Adrenal gland (tissue), 12 donors: ENCODE data around the gene PLP2. TPM values are rescaled to one million over a fixed set of nuclear protein-coding genes. Genes with fewer than 3 reads are reported as not detected.
A peak's percentile ranks its signal among the peaks of the same experiment; 100 is the strongest.

Experiments
- DNase-seq, 7 donors: peaks; one replicate each; pipeline ENCODE4 v3.0.0-alpha.2; 2019 to 2020
- H3K27ac ChIP-seq, 5 donors: fragments of 200-600 bp; sonication (generic) in 4 of 5; 1 replicate in 3 of 5; 2 replicates in 2 of 5; pipeline versions ENCODE4 v1.5.1 to v1.8.0; 2016 to 2020; ENCODE audit warnings: mild to moderate bottlenecking in 1 of 5
- H3K27me3 ChIP-seq: fragments of 200-600 bp; 2 replicates; pipeline ENCODE4 v1.8.0; 2021
- H3K36me3 ChIP-seq, 2 donors: fragments of 200-600 bp; replicated peaks in 1 of 2; 1 replicate in 1 of 2; 2 replicates in 1 of 2; pipeline versions ENCODE4 v1.5.1 to v1.8.0; 2018 to 2022
- H3K4me1 ChIP-seq, 2 donors: fragments of 200-600 bp; replicated peaks in 1 of 2; 1 replicate in 1 of 2; 2 replicates in 1 of 2; pipeline versions ENCODE4 v1.5.1 to v1.8.0; 2018 to 2021
- H3K4me3 ChIP-seq, 4 donors: fragments of 200-600 bp; sonication (generic) in 3 of 4; one replicate each; pipeline ENCODE4 v1.5.1; 2016 to 2018
- H3K9me3 ChIP-seq, 3 donors: fragments of 200-600 bp; sonication (generic) in 1 of 3; replicated peaks in 1 of 3; 1 replicate in 2 of 3; 2 replicates in 1 of 3; pipeline versions ENCODE4 v1.5.1 to v1.8.0; 2016 to 2021
- POLR2A ChIP-seq, 2 donors: fragments of 450-650 bp; IDR thresholded peaks; one replicate each; pipeline ENCODE4 v1.6.1; 2017; ENCODE audit warnings: antibody characterized with exemption in 2 of 2, mild to moderate bottlenecking in 2 of 2, moderate library complexity in 1 of 2
- WGBS, 4 donors: extraction: QIAGEN DNeasy Blood & Tissue Kit in 2 of 4; methylation state at CpG; one replicate each; pipeline versions ENCODE4 v1.1.5 to v1.1.7; 2013 to 2017; 5-methylcytosine and 5-hydroxymethylcytosine counted together
- intact Hi-C, 2 donors: fragments of 100-400 bp; cut with DNase I; formaldehyde crosslinking; loops; one replicate each; pipeline versions ENCODE4 v1.14.1 to v1.15.0; 2022 to 2023
- polyA plus RNA-seq, 3 donors: library from polyadenylated mRNA; stranded (reverse); fragments of 200-250 nt in 2 of 3; fragments of 350-450 nt in 1 of 3; fragmentation: Illumina TruSeq in 1 of 3; extraction: RNeasy Lipid Tissue Mini Kit (QIAGEN cat#74804) in 1 of 3; gene quantifications; one replicate each; pipeline ENCODE4 v1.2.3, GENCODE V29; 2013 to 2014
- total RNA-seq, 9 donors: library from RNA; depleted of rRNA in 4 of 9; stranded (reverse); fragments of >200 nt in 4 of 9; fragments of 120-200 nt in 1 of 9; fragmentation: NEBNext Ultra II Directional in 1 of 9; extraction: Animal tissue kit (Norgen Biotek cat#: 25700) in 1 of 9; gene quantifications; one replicate each; pipeline versions ENCODE4 v1.1.0 to v1.2.4, GENCODE V29; 2013 to 2023
- TF ChIP-seq, protein P1 (sequence below), 6 experiments: fragments of 450-650 bp in 4 of 6; fragments of 200-600 bp in 2 of 6; sonication (generic) in 1 of 6; IDR thresholded peaks; 1 replicate in 5 of 6; 2 replicates in 1 of 6; pipeline versions ENCODE4 v1.5.1 to v1.8.0; 2016 to 2021; ENCODE audit warnings: antibody characterized with exemption in 6 of 6, mild to moderate bottlenecking in 2 of 6, moderate library complexity in 1 of 6
- donor health status: healthy with polysubstance abuse.
- donor health status: Bipolar disorder and iron deficiency.
- donor health status: DM: yes; HTN: yes; CAD: no.
- donor health status: DM: no; HTN: no; CAD: no.
- donor health status: DM: no; HTN: no; CAD: no.
- donor health status: DM: yes; HTN: yes; CAD: no.

The PLP2 gene
- total and polyA plus RNA-seq, 12 donors: 52.1 to 724 (median 177) TPM

GRCh38 chrX:49155243-49155899, 16.3 kb upstream of the PLP2 start:
- TF ChIP-seq, protein P1, sequence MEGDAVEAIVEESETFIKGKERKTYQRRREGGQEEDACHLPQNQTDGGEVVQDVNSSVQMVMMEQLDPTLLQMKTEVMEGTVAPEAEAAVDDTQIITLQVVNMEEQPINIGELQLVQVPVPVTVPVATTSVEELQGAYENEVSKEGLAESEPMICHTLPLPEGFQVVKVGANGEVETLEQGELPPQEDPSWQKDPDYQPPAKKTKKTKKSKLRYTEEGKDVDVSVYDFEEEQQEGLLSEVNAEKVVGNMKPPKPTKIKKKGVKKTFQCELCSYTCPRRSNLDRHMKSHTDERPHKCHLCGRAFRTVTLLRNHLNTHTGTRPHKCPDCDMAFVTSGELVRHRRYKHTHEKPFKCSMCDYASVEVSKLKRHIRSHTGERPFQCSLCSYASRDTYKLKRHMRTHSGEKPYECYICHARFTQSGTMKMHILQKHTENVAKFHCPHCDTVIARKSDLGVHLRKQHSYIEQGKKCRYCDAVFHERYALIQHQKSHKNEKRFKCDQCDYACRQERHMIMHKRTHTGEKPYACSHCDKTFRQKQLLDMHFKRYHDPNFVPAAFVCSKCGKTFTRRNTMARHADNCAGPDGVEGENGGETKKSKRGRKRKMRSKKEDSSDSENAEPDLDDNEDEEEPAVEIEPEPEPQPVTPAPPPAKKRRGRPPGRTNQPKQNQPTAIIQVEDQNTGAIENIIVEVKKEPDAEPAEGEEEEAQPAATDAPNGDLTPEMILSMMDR (IDR thresholded peaks at IDR 0.05): no peak
- no peak for TF ChIP-seq POLR2A (IDR thresholded peaks at IDR 0.05)
- H3K4me1 ChIP-seq: no peaks in the 10 kb centered on the region
- H3K4me3 ChIP-seq: peak overlapping the region in 2 of 4 donors; percentile 14 to 64
- intact Hi-C loops: loop anchor here in 1 of 2 donors (5.0 kb wide), 1 partner anchor 37 kb away; no protein-coding TSS in a partner anchor
- H3K27ac ChIP-seq: peak overlapping the region; percentile 59 to 99 (median 89)
- WGBS, 4 donors: 5 to 49% (median 30%) methylated on average over 11 to 18 of the region's 18 CpGs
- no peaks in the 10 kb centered on the region for H3K9me3 ChIP-seq
- H3K27me3 ChIP-seq: no peaks in the 10 kb centered on the region
- DNase-seq: peak in 5 of 7 donors; percentile 45 to 67 (median 51)
- no peaks in the 10 kb centered on the region for H3K36me3 ChIP-seq

GRCh38 chrX:49155900-49156837, 15.5 kb upstream of the PLP2 start:
- Histone ChIP-seq H3K36me3 (no peaks in the 10 kb centered on the region), H3K27ac (peak overlapping the region; percentile 59 to 99 (median 89)), H3K9me3 (no peaks in the 10 kb centered on the region), H3K4me1 (no peaks in the 10 kb centered on the region), H3K27me3 (no peaks in the 10 kb centered on the region), H3K4me3 (peak overlapping the region in 2 of 4 donors; percentile 14 to 64)
- TF ChIP-seq POLR2A (IDR thresholded peaks at IDR 0.05): peak; percentile 29 to 33
- TF ChIP-seq, protein P1 (IDR thresholded peaks at IDR 0.05): peak; percentile 45 to 84 (median 66)
- peak; percentile 84 to 93 (median 87) for DNase-seq
- intact Hi-C loops: loop anchor here in 1 of 2 donors (5.0 kb wide), 1 partner anchor 36 kb away; no protein-coding TSS in a partner anchor
- 2 to 55% (median 24%) methylated on average over 11 to 65 of the region's 65 CpGs for WGBS, 4 donors

DNA sequence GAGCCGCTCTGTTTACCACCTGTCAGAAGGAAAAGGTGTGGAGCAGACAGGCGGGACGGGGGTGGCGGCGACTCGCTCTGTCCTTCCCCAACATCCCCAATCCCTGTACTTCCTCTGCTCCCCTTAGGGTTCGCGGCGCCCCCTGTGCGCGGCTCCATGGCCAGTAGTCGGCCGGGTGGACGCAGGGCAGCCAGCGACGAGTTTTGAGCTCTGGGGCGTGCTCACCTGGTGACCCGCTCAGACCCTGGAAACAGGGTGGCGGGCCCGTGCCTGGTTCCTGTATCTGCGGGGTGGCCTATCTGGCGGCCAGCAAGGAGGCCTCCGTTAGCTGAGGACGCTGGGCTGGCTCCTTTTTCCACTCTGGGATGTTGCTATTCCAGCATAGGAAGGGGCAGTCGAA, 14.5 kb upstream of the PLP2 start:
- Histone ChIP-seq H3K27me3 (no peaks in the 10 kb centered on the region), H3K36me3 (no peaks in the 10 kb centered on the region), H3K4me3 (no peak overlapping the region), H3K4me1 (no peaks in the 10 kb centered on the region), H3K27ac (no peak overlapping the region), H3K9me3 (no peaks in the 10 kb centered on the region)
- DNase-seq: no peak
- WGBS, 4 donors: 77 to 80% (median 78%) methylated on average over 2 to 24 of the region's 25 CpGs
- intact Hi-C loops: loop anchor here in 1 of 2 donors (5.0 kb wide), 1 partner anchor 35 kb away; no protein-coding TSS in a partner anchor
- TF ChIP-seq POLR2A (IDR thresholded peaks at IDR 0.05): no peak
- TF ChIP-seq, protein P1 (IDR thresholded peaks at IDR 0.05): no peak

GRCh38 chrX:49160908-49161307, 10.8 kb upstream of the PLP2 start:
- 89 to 100% (median 96%) methylated on average over 2 of the region's 2 CpGs for WGBS, 4 donors
- Histone ChIP-seq H3K9me3 (no peaks in the 10 kb centered on the region), H3K27me3 (no peaks in the 10 kb centered on the region), H3K4me3 (no peak overlapping the region), H3K4me1 (no peaks in the 10 kb centered on the region), H3K36me3 (no peaks in the 10 kb centered on the region), H3K27ac (no peak overlapping the region)
- no peak for DNase-seq
- intact Hi-C loops: no loop called here
- no peak for TF ChIP-seq POLR2A (IDR thresholded peaks at IDR 0.05)
- TF ChIP-seq, protein P1 (IDR thresholded peaks at IDR 0.05): no peak
